Renal cortex interstitium (tissue), 11 donors: Measurements from ENCODE around the gene BMPER. TPM values are rescaled to one million over a fixed set of nuclear protein-coding genes. Genes with fewer than 3 reads are reported as not detected.
A peak's percentile ranks its signal among the peaks of the same experiment; 100 is the strongest.

Source experiments
- DNase-seq, 11 donors: peaks; one replicate each; pipeline ENCODE4 v3.0.0-alpha.2; 2013; ENCODE audit warnings: low read depth in 9 of 11, low spot score in 4 of 11; ENCODE audit errors: extremely low read depth in 1 of 11
- polyA plus RNA-seq, 3 donors: library from polyadenylated mRNA; unstranded; fragments of 120-200 nt; gene quantifications; one replicate each; pipeline ENCODE4 v1.2.1, GENCODE V29; 2013; ENCODE audit not compliant: insufficient read length in 3 of 3

BMPER gene
- polyA plus RNA-seq, 3 donors: 18.9 to 29.1 (median 24.7) TPM

DNA sequence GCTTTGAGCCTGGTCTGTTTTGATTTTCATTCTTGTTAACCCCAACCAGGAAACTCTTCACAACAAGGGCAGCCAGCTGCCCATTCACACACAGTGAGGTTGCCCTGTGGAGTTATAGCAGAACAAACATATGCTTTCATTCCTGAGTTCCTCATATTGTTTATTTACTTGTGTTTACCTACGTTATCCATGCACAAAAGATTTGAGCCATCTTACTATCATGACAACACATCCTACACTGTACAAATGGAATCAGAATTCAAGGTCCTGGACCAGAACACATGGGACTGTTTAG, 21.7 kb upstream of the BMPER start:
- no peak for DNase-seq

GRCh38 chr7:33885290-33886148, 19.8 kb upstream of the BMPER start:
- DNase-seq: no peak

DNA sequence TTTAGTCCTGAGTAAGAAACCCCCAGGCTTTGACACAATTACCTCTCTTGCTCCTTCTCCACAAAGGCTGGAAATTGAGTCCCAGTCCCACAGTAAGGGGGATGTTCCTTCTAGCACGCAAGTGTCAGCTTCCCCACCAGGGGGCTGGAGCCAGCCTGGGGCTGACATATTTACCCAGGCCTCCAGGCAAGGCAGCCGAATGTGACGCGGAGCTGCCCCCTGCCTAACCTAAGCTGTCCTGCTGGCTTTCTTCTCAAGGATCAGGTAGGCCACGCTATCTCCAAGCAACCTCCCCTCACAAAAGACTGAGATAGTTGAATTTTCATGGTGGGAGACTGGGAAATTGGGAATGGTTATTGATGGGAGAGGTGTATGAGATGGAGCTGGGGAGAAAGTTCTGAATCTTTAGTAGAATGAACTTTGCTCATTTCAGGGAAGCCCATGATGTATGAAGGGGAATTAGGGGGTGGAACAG, 19.2 kb upstream of the BMPER start:
- DNase-seq: no peak

GRCh38 chr7:33887266-33887975, 17.9 kb upstream of the BMPER start:
- DNase-seq: no peak

GRCh38 chr7:33888166-33888565, 17.2 kb upstream of the BMPER start:
- DNase-seq: no peak

- no peak for DNase-seq
These were observed 12.4 kb upstream of the BMPER start for GRCh38 chr7:33892945-33893344.

- DNase-seq: no peak
These were observed 12.0 kb upstream of the BMPER start for GRCh38 chr7:33893377-33893776.

DNA sequence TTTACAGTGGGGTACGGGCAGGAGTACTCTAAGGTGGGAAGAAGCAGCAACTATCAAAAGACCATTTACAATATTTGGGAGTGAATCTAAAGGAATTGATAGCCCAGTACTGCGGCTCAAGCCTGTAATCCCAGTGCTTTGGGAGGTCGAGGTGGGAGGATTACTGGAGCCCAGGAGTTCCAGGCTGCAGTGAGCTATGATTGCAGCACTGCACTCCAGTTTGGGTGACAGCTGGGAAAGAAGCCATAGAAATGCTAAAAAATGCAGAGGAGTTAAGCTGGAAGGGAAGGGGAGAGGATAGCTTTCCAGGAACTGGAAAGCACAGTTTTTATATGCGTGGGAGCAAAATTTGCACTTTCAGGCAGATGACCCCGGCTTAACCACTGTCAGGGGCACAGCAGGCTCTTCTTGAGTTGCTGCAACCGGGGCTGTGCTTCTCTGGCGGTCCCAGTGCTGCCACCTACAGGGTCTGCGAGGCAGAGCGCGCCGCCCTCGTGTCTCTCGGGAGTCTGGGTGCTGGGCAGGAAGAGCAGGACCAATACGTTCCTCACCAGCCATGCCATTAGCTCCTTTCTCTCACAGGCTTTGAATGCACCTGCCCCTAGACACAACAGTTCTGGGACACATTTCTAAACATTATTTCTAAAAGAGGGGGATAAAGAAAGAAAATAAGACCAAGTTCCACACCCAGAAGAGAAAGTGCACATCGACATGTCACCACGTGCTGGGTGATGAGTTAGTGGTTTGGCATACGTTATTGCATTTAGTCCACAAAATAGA, 10.1 kb upstream of the BMPER start:
- peak in 9 of 11 donors; percentile 63 to 76 (median 65) for DNase-seq

DNA sequence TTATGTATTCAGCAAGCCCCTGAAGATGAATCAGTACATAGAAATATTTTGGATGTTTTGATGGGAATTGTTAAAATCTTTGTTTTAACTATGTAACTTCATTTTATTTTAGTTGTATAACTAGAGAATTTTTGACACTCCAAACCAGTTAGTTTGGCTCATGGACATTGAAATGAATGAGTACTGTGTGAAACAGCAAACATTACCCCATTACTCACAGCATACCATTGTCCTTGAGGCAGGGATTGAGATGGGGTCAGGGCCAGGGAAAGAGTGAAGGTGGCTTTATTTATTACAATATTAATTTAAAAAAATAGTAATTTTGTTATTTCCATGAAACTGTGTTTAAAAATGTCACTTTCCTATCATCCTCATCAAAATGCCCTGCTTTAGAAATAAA, 4.8 kb upstream of the BMPER start:
- no peak for DNase-seq

DNA sequence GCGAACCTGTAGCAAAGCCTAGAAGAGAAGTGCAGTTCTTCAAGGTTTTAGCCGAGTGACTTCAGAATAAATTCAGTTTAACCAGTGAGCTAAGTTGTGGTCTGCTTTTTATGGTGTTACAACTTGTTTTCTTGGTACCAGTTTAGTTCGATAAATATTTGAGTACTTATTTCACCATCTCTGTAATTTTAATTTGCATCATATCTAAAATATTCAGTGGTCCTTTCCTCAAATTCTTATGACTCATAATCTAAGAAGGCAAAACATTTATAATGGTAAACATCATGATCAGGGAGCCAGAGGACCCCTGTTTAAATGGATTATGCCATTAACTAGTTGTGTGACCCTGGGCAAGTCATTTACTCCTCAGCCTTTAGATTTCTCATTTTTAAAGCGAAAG, 4.1 kb upstream of the BMPER start:
- no peak for DNase-seq

DNA sequence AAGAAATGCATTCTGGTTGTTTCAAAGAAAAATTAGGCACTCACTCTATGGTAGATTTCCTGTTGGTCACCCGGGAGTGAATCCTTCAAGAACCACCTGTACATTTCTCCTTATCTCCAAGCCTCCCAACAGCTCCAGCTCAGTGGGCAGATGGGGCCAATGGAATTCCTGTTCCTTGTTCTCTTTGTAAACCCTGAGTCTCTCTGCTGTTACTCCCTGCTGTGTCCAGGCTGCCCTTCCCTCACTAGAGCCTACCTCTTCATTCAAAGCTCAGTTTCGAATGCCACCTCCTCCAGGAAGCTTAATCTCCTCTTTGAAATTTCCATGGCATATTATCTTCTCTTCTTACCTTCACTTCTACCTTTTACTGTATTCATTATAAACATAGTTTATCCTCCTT, 3.5 kb upstream of the BMPER start:
- no peak for DNase-seq

- no peak for DNase-seq
These were observed 2.6 kb upstream of the BMPER start for GRCh38 chr7:33902746-33903145.

GRCh38 chr7:33903791-33904680, 1.3 kb upstream of the BMPER start:
- DNase-seq: peak in 9 of 11 donors; percentile 22 to 51 (median 37)

GRCh38 chr7:33904681-33905388, 504 bp upstream of the BMPER start:
- DNase-seq: peak in 10 of 11 donors; percentile 9 to 61 (median 43)

- DNase-seq: no peak
These were observed 1.4 kb downstream of the BMPER start for GRCh38 chr7:33906697-33907096.

DNA sequence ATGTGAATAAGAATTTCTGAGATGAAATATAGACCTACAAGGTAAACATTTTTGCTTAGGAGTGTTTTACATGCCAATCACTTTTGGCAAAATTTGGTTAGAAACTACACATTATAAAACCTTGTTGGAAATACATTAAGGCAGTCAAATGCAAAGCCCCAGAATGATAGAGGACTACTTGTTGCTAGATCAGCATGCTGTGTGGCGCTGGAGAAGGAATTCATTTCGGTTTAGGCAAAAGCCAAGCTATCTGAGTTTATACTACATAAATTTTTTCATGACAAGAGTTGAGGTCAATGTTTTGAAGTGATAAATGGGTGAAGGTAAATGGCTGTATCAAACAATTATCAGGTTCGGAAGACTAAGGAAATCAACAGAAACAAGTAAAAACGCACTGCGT, 2.3 kb downstream of the BMPER start:
- DNase-seq: no peak

- DNase-seq: no peak
These were observed 4.0 kb downstream of the BMPER start for GRCh38 chr7:33909318-33909717.

GRCh38 chr7:33909755-33910154, 4.4 kb downstream of the BMPER start:
- DNase-seq: no peak
